HG03139 (cell line): ENCODE data around the gene SLC1A3.
"Not testable (repeated sequence)": the region's sequence is repeated elsewhere in the genome, so short reads cannot be mapped to it uniquely, and the experiment has no call there.

ENCODE experiments used
- ATAC-seq: cut with Tn5 transposase; IDR thresholded peaks from one replicate; pipeline ENCODE4 v1.9.1; 2021; ENCODE audit not compliant: unreplicated experiment

SLC1A3 gene

DNA sequence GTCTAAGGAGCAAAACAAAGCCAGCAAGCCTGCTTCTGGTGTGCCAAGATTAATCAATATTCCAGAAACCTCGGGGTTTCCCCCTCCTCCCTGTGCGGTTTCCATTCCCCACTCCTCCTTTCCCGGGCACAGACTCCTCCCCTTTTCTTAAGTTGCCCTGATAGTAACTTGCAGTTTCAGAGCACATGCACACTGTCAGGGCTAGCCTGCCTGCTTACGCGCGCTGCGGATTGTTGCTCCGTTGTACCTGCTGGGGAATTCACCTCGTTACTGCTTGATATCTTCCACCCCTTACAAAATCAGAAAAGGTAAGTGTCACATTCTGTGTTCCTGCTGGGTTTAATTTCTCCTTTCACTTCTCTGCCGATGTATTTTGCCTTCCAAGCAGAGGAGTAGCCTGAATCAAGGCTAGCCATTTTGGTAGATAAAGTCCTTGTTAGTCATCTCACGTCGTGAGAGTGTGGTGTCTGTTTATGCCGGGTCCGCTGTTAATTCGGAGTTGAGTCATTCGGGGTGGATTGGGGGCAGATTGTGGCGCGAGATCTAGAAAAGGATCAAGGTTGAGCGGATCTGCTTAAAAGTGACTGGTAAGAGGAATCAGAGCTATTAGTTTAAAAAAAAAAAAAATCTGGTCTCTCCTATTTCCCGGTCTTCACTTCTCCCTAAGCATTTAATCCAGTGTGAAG is at the start of gene SLC1A3:
Gene SLC1A3 (plus strand): TSS at position 179 of the 686 bp plus-strand sequence. CDS start 1,818 bp downstream, outside the sequence.
- peak; percentile 70 for ATAC-seq

DNA sequence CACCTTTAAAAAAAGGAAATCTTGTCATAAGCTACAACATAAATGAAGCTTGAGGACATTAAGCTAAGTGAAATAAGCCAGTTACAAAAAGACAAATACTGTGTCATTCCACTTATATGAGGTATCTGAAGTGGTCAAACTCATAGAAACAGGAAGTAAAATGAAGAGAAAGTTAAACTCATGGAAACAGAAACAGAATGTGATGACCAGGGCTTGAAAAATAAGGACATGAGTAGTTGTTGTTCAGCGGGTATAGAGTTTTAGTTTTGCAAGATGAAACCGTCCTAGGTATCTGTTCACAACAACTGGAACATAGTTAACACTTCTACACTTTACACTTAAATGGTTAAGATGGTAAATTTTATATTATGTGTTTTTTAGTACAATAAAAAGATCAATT is 47.8 kb upstream of the SLC1A3 start:
- no peak for ATAC-seq

DNA sequence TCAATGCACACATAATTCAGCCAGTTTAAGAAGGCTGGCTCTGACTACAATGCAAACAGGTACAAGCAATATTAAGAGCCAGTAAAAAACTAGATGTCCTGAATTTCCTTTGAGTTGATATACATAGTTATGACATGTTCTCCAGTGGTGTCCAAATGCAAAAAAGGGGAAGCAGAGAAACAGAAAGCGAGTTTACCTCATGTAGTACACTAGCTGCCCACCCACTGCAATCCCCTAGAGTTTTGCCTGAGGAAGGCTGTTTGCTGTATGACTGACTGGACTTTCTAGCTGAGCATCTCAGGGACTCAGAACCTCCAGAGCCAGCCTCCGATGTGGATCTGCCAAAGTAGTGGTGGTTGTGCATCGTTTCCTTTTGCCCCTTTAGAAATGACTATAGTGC is 44.8 kb upstream of the SLC1A3 start:
- no peak for ATAC-seq

DNA sequence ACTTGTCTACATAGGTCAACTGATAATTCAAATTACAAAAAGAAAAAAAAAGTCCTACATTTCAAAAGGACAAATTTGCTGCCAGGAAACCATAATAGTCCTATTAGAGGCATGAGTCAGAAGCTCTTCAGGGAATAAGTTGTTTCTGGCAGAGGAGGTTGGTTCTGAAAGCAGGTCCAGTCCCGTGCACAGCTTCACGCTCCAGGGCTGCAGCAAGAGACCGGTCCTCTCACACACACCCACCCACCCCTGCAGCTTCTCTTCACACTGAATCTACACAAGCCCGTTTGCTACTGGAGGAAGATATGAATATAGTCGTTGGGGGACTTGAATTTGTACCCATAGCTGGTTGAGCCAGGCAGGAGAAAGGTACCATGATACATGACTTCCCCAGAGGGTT is 36.9 kb upstream of the SLC1A3 start:
- ATAC-seq, result no peak

DNA sequence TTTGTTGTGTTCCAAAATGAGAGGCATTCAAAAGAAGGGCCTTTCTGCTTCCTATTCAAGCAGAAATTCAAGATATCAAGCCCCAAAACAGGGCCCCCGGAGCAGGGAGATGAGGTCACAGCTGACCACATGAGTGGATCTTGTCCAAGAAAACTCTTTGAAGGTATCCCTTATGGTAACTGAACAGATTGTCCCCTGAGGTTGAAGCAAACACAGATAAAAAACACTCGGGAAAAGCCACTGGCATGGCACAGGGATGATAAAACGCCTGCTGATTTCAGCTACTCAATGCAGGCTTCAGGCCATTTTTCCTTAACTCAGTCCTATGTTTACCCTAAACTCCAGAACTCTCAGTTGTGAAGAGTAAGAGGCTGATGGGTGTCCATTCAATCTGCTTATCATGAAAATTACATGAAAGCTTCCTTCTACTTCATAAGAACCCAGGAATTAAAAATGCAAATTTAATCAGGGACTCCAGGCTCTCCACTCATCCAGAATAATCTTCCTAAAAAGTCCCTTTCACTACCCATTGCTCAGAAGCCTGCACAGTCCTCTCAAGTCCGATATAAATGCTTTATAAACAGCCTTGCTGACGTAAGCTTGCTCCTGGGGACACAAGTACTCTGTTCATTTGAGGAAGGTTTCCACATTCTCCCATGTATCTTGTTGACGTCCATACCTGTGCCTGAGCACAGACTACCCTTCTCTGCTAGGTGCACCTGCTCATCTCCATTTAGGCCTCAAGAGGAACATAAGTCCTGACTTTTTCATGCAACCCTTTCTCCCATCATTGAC is 35.9 kb upstream of the SLC1A3 start:
- no peak for ATAC-seq

DNA sequence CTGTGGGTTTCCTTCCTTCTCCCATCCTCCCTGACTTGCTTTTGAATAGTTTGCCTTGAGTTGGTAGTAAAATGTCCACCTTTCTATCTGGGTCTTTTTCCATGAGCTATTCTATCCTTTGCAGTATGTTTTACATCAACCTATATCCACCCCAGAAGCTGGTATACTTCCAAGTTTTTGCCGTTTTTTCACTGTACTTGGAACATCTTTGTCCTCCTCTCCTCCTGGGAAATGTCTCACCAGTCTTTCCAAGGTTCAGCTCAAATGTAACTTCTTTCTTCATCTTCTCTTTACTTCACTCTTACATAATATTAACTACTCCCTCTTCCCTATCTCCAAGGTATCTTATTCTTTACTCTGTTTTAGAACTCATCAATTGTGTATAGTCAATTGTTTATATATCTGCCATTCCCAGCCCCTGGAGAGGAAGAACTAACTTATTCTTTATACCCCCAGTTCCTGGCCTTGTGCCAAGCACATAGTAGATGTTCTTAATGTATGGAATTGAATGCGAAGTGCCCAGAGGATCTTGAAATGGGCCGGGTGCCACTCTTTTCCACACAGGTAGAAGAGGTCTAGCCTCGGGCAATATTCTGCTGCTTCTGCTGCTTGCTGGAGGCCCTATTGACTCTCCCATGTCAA is 34.9 kb upstream of the SLC1A3 start:
- ATAC-seq, result no peak

DNA sequence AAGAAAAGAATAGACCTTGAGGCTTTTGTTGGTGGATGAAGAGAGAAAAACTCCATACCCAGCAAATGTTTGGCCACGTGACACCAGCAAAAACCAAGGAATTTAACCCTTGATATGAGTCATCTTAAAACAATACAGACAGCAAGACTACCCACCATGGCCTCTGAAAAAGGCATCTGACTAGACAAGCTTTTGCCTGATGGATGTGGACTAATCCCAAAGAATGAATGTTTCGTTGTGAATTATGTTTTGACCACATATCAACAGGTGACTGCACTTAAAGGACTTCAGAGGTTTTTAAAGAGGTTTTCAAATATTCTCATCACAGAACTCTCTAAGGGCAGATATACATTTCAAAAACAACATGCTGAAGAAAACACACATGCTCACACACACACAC is 33.0 kb upstream of the SLC1A3 start:
- ATAC-seq, result no peak

DNA sequence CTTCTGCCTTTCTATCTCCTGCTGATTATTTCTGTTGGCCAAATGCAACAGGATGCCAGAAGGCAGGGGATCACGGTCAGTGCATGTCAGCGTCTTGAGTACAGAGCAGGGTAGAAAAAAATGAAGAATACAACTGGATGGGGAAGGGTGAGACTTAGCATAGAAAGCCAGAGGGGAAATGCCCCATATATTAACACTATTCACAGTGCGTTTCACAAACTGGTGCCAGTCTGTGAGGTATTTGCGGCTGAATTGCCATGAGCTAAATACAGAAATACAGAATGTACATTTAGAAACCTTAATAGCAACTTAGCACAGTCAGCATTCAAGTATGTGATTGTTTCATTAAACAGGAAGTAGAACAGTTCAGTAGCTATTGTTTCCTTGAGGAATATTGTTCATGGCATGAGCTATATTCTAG is 31.0 kb upstream of the SLC1A3 start:
- no peak for ATAC-seq

DNA sequence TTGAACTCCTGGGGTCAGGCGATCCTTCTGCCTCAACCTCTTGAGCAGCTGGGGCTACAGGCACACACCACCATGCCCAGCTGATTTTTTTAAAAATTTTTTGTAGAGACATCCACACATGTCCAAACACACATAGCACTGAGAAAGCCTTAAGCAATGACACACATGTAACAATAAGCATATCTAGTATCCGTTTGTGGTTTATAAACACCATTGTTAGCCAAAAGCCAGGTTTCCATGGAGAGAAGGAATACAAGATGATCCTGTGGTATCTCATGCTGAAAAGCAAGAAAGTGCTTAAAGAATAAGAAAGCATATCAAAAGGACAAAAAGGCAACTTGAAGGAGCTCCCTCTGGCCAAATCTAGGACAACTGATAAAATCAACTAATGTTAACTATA is 29.7 kb upstream of the SLC1A3 start:
- ATAC-seq, result no peak

DNA sequence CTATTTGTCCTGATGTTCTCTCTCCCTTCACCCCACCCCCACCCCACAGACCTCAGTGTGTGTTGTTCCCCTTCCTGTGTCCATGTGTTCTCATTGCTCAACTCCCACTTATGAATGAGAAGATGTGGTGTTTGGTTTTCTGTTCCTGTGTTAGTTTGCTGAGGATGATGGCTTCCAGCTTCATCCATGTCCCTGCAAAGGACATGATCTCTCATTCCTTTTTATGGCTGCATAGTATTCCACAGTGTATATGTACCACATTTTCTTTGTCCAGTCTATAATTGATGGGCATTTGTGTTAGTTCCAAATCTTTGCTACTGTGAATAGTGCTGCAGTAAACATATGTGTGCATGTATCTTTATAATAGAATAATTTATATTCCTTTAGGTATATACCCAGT is 26.5 kb upstream of the SLC1A3 start:
- not testable (repeated sequence) for ATAC-seq

DNA sequence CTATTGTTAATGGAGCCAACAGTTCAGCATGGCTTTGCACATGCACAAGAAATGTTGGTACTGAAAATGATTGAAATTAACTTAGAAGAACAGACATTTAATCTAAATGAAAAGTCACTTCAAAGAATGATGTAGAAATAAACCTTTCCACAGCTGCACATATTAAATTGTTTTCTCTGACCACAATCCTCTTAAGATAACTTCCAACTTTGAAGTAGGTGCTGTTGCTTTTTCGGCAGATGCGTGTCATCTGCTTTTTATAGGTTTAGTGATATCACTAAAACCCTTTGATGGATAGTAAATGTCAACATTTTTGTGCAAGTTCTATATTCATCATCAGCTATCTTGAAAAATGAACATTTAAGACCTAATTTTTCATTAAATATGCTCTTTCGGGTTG is 25.3 kb upstream of the SLC1A3 start:
- ATAC-seq, result no peak

DNA sequence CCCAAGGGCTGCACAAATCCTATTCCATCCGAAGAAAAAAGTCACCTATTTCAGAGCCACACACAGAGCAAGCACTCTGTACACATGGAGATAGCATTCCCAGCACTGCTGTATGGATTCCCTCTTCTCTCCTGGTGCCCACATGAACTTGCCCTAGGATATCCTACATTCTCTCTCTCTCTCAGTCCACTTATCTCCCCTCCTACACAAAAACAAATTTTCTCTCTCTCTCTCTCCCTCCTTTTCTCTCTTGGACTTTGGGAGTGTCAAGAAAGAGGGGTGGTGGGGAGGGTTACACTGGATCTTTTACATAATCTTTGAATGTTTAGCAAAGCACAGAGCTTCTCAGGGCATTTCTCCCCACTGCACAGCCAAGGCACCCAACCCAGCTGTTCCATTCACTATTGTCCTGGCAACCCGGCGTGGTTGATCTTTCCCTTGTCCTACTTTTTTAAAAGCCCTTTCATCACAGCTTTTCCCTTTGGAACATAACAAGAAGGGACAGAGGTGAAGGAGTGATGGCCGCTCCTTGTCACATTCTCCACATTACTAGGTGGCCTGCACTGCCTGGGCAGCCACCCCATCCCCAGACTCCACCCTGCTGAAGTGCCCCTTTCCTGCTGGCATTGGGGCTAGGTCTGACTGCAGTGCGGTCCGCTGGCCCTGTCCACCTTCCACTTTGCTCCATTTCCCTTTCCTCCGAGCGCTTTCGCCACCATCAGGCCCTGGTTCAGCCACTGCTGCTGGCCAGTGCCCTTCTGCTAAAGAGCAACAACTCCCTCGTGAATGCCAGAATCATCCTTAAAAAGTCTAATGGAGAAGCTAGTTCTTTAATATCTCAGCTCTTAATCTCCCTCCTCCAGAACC is 22.2 kb upstream of the SLC1A3 start:
- ATAC-seq, result no peak

DNA sequence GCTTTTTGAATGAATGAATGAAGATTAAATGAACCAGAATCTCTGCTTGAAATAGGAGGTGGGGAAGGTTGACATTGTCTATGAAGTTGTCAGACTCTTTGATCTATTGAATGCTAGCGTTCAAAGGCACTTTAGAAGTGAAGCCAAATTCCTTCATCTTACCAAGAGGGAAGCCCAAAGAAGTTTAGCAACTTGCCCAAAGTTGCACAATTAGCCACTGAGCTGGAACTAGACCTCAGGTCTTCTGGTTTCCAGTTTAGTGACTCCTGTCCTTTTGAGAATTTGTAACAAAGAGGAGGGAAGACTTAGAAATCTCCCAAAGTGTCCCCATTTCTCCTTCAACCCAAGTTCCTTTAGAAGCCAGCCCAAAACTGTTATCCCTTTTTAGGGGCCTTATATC is 20.7 kb upstream of the SLC1A3 start:
- ATAC-seq, result no peak

DNA sequence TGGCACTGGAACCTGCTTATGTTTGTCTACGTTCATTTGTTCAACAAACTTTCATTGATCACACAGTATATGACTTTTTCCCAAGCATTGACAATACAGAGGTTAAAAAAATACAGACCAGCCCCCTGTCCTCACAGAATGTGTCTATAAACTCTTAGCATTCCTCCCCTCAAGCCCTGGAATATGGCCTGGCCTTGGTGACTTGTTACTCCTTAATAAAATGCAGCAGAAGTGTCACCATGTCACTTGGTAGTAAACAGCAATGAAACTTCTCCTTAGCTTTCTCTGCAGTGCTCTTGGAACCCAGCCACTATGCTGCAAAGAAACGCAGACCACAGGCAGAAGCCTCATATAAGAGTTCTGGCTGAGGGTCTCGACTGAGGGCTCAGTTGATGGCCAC is 19.1 kb upstream of the SLC1A3 start:
- ATAC-seq, result no peak

DNA sequence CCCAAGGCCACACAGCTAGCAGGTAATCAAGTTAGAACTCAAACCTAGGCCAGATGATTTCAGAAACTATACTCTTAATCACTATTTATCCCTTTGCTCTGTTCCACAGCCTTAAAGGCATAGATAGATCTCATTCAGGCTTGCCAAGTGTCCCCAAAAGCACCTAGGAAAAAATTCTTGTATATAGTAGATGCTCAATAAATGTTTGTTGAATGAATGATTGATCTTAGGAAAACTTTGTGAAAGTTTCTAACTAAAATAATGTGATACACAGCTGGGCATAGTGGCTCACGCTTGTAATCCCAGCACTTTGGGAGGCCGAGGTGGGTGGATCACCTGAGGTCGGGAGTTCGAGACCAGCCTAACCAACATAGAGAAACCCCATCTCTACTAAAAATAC is 16.7 kb upstream of the SLC1A3 start:
- not testable (repeated sequence) for ATAC-seq

DNA sequence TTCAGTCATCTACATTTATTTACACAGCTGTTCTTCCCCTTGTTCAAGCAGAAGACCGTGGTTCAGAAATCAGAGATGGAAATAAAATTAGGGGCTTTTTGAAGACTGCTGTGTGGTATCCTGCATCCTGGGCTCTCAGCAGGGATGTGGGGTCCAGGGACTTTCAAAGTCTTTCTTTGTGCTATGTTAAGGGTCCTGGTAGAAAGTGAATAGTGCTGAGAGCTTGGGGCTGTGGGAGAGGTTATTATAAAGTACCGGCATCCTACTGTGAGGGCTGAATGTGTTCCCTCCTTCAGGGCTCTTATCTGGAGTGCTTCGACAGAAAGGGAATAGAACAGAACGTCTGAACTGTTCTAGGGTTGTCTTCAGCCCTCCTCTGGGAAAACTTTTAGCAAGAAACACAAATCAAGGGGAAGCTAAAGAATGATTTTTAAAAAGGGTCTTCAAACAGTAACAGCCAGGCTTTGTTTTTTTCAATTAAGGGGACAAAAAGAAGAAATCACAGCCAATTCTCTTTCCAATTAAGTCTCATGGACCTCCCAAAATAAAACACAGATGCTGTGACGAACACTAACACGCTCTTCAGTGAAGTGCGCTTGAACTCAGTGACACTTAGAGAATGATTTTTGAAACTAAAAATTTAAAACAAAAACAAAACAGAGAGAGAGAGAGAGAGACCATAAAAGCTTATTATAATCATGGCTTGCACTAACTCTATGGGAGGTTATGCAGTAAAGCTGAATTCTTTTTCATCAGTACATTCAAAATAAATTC is 15.7 kb upstream of the SLC1A3 start:
- ATAC-seq, result no peak

DNA sequence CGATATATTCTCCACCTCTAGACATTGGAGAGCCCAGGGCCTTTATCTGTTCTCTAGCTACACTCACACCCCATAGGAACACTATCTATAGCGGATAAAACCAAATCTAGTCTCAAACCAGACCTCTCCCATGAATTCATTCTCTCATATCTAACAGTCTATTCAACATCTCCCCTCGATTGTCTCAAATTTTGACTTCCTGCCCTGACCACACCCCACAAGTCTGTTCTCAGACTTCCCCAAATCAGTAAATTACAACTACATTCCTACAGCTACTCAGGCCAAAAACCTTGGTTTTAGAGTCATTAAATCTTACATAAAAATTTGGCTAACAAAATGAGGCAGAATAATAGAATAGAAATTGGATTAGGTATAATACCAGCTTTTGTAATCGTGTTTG is 12.5 kb upstream of the SLC1A3 start:
- no peak for ATAC-seq

DNA sequence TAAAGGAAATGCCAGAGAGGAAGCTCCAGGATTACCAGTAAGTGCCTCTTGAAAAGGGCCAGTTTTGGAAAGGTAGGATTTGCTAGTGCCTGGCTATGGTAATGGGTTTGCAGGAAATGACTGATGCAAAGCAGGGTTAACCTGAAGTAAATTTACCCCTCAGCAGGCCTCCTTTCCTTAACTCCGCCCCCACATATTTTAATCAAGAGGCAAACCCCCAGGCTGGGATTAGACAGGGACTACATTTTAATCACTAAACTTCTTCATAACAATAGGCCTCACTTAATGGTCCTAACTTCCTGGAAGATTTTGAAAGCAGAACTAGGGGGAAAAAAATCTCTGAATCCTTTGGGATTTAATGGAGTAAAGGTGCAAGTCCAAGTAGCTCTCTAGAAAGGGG is 10.2 kb upstream of the SLC1A3 start:
- ATAC-seq, result no peak

DNA sequence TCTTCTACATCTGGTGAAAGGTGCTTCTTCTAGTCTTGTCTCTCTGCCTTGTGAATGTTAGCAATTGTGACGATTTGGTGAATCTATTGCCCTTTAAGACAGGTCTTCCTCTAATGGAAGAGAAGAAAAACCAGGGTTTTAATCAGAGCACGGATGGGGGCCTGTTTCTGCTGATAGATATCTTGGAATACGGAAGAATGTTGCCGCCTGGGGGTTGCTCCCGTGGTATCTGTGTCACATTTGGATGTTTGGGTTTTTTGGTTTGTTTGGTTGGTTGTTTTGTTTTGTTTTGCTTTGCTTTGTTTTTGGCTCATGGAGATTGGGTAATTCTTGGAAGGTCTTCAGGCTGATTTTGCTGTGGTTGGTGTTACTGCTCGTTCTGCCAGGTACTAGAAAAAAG is 9.7 kb upstream of the SLC1A3 start:
- no peak for ATAC-seq

DNA sequence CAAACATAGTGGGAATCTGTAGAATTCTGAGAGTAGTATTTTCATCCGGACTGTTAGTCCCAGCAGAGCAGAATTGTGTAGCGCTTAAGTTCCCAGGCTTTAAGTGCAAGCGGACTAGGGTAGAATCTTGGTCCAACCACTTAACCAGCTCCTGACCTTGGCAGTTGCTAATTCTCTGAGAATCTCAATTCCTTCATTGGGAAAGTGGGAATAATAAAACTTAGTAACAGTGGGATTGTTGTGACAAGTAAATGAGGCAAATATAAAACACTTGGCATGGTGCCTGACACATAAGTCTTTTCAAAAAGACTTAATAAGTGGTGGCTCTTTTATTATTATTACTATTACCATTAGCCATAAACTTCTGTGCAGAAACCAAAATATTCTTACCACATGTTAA is 8.4 kb upstream of the SLC1A3 start:
- ATAC-seq, result no peak
